ENCODE results near the gene CANT1. TPM values are rescaled to one million over a fixed set of nuclear protein-coding genes. Genes with fewer than 3 reads are reported as not detected.

CANT1 gene
- total and polyA plus RNA-seq, 2 donors (not counting 1 experiment from before 2014, with no cell fraction given), result 39.9 to 46.6 TPM

DNA sequence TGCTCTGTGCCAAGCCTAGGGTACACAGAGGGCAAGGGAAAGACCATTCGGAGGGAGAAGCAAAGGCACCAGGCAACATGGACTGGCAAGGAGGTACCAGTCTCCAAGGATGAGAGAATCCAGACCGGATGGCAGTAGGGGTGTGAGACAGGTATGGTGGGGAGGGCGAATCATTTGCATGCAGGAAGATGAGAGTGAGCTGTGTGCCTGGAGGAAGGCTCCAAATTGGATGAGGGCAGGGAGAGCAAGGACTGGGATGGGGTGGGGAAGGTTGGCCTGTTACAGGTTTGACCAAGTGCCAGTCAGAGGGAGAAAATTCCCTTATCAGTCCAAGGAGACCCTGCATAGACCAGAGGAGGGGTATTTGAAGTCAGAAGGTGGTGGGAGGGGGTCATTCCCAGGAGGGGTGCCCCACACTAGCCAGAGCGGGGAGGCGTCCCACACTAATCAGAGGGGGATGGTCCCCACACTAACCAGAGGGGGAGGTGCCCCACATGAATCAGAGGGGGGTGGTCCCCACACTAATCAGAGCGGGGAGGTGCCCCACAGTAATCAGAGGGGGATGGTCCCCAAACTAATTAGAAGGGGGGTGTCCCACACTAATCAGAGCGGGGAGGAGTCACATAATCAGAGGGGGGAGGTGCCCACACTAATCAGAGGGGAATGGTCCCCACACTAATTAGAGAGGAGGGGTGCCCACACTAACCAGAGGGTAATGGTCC, 737 bp downstream of the CANT1 start:
- peaks cover 44% of the 10 kb centered on the region for H3K79me2 ChIP-seq (ENCODE audit: control insufficient read depth, insufficient read depth, low read length)

DNA sequence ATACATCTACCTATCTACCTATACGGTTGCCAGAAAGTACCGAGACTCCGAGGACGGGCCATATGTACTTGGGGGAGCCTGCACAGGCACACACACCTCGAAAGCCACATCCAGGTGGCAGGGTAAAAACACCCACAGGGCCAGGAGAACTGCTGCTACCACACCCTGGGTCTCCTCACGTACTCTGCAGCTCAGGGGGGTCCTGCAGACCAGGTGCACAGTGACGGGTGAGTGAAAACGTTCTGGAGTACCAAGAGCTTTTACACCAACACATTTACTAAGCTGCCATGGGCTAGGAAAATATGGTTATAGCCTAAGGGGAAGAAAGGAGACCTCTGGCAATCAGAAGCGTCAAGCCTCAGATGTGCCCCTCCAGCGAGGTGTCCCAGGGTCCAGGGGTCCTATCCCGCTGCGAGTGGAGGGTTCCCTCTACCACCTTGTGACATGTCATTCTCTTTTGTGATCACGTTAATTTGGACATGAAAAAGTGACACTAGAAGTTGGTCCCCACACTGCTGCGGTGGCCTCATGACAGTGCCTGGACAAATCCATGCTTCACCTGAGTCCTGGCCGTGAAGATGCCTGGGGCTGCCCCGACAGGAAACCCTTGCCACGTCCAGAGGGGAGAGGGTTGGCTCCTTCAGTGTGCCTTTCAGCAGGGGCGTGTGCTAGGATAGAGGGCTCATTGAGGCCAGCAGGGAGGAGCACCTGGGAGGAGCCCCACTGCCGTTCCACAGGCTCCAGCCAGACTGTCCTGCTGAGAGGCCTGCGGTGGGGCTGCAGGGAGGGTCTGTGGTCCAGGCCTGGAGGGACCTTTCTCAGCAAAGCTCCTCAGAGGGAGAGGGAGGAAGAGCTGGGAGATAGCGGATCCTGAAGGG, 1.8 kb downstream of the CANT1 start:
- peak overlapping the region in 1 of 4 experiments; percentile 94 for H3K4me3 ChIP-seq (replicated peaks in 1 of 4; ENCODE audit: control extremely low read depth in 1 of 4, insufficient read depth in 1 of 4, low read depth in 3 of 4, low read length in 4 of 4)
- no peaks in the 10 kb centered on the region for H3K36me3 ChIP-seq (ENCODE audit: control insufficient read depth, insufficient read depth, low read length)
- peaks cover 53% of the 10 kb centered on the region for H3K79me2 ChIP-seq (ENCODE audit: control insufficient read depth, insufficient read depth, low read length)
- no peak overlapping the region for H3K9ac ChIP-seq (ENCODE audit: insufficient read depth, low read length)
- no peaks in the 10 kb centered on the region for H4K20me1 ChIP-seq (ENCODE audit: control insufficient read depth, extremely low read depth, insufficient read depth, low read length)
- no peaks in the 10 kb centered on the region for H3K27me3 ChIP-seq (ENCODE audit: control insufficient read depth, insufficient read depth, low read length)
- no peak overlapping the region for H2AFZ ChIP-seq (ENCODE audit: low read length)
- H3K27ac ChIP-seq (ENCODE audit: insufficient read depth, low read length), result no peak overlapping the region
- H3K4me2 ChIP-seq (ENCODE audit: extremely low read depth, insufficient read depth, low read length), result peak overlapping the region; percentile 77
- DNase-seq (ENCODE audit: low read depth in 2 of 2), result no peak
- H3K4me1 ChIP-seq (ENCODE audit: control insufficient read depth, extremely low read depth, insufficient read depth, low read length), result peaks cover 5% of the 10 kb centered on the region
- no peaks in the 10 kb centered on the region for H3K9me3 ChIP-seq (ENCODE audit: control insufficient read depth, insufficient read depth, low read depth, low read length)
- TF ChIP-seq CTCF (conservative IDR thresholded peaks at IDR 0.05 in 1 of 2, IDR thresholded peaks at IDR 0.05 in 1 of 2; ENCODE audit: low read depth in 1 of 2, low read length in 2 of 2) (no peak), EZH2 (IDR thresholded peaks at IDR 0.05; ENCODE audit: low read length, missing control alignments) (no peak)

More for the DNA sequence above, 737 bp downstream of the CANT1 start:
- Histone ChIP-seq H3K36me3 (ENCODE audit: control insufficient read depth, insufficient read depth, low read length) (no peaks in the 10 kb centered on the region), H3K9ac (ENCODE audit: insufficient read depth, low read length) (peak overlapping the region; percentile 94), H3K27me3 (ENCODE audit: control insufficient read depth, insufficient read depth, low read length) (no peaks in the 10 kb centered on the region), H4K20me1 (ENCODE audit: control insufficient read depth, extremely low read depth, insufficient read depth, low read length) (no peaks in the 10 kb centered on the region), H3K4me3 (replicated peaks in 1 of 4; ENCODE audit: control extremely low read depth in 1 of 4, insufficient read depth in 1 of 4, low read depth in 3 of 4, low read length in 4 of 4) (peak overlapping the region; percentile 46 to 96 (median 92)), H3K4me1 (ENCODE audit: control insufficient read depth, extremely low read depth, insufficient read depth, low read length) (peaks cover 5% of the 10 kb centered on the region), H3K9me3 (ENCODE audit: control insufficient read depth, insufficient read depth, low read depth, low read length) (no peaks in the 10 kb centered on the region), H2AFZ (ENCODE audit: low read length) (no peak overlapping the region), H3K27ac (ENCODE audit: insufficient read depth, low read length) (peak overlapping the region; percentile 84), H3K4me2 (ENCODE audit: extremely low read depth, insufficient read depth, low read length) (peak overlapping the region; percentile 77)
- no peak for DNase-seq (ENCODE audit: low read depth in 2 of 2)
- TF ChIP-seq EZH2 (IDR thresholded peaks at IDR 0.05; ENCODE audit: low read length, missing control alignments) (no peak), CTCF (conservative IDR thresholded peaks at IDR 0.05 in 1 of 2, IDR thresholded peaks at IDR 0.05 in 1 of 2; ENCODE audit: low read depth in 1 of 2, low read length in 2 of 2) (no peak)

GRCh38 chr17:79006794-79007503, 2.6 kb downstream of the CANT1 start:
- Histone ChIP-seq H3K4me3 (replicated peaks in 1 of 4; ENCODE audit: control extremely low read depth in 1 of 4, insufficient read depth in 1 of 4, low read depth in 3 of 4, low read length in 4 of 4) (no peak overlapping the region), H3K4me1 (ENCODE audit: control insufficient read depth, extremely low read depth, insufficient read depth, low read length) (peaks cover 4% of the 10 kb centered on the region), H2AFZ (ENCODE audit: low read length) (no peak overlapping the region), H3K27ac (ENCODE audit: insufficient read depth, low read length) (no peak overlapping the region), H3K79me2 (ENCODE audit: control insufficient read depth, insufficient read depth, low read length) (peaks cover 61% of the 10 kb centered on the region), H3K4me2 (ENCODE audit: extremely low read depth, insufficient read depth, low read length) (no peak overlapping the region), H3K27me3 (ENCODE audit: control insufficient read depth, insufficient read depth, low read length) (no peaks in the 10 kb centered on the region), H3K9ac (ENCODE audit: insufficient read depth, low read length) (no peak overlapping the region), H3K9me3 (ENCODE audit: control insufficient read depth, insufficient read depth, low read depth, low read length) (no peaks in the 10 kb centered on the region), H3K36me3 (ENCODE audit: control insufficient read depth, insufficient read depth, low read length) (peaks cover 3% of the 10 kb centered on the region), H4K20me1 (ENCODE audit: control insufficient read depth, extremely low read depth, insufficient read depth, low read length) (no peaks in the 10 kb centered on the region)
- DNase-seq (ENCODE audit: low read depth in 2 of 2), result no peak
- TF ChIP-seq EZH2 (IDR thresholded peaks at IDR 0.05; ENCODE audit: low read length, missing control alignments) (no peak), CTCF (conservative IDR thresholded peaks at IDR 0.05 in 1 of 2, IDR thresholded peaks at IDR 0.05 in 1 of 2; ENCODE audit: low read depth in 1 of 2, low read length in 2 of 2) (no peak)
